HepG2 (cell line): ENCODE measurements around the gene SMAD7. TPM values are rescaled to one million over a fixed set of nuclear protein-coding genes. Genes with fewer than 3 reads are reported as not detected.

Experiments
- ATF1 ChIP-seq: IDR thresholded peaks from 2 replicates; pipeline ENCODE4 v1.6.1; 2016; ENCODE audit warnings: mild to moderate bottlenecking, control low read depth
- BATF2 ChIP-seq: sonication (generic); formaldehyde crosslinking; IDR thresholded peaks from 2 replicates; pipeline ENCODE4 v1.8.0; 2022; ENCODE audit warnings: mild to moderate bottlenecking, missing genetic modification reagents, moderate library complexity
- FOXA1 ChIP-seq, 2 experiments: fragments of 450-650 bp in 1 of 2; sonication (generic) in 1 of 2; formaldehyde crosslinking in 1 of 2; IDR thresholded peaks; 2 replicates each; pipeline versions ENCODE4 v1.4.0 to v1.6.1; 2016 to 2020; ENCODE audit warnings: missing genetic modification reagents in 1 of 2
- FOXK2 ChIP-seq: fragments of 450-650 bp; IDR thresholded peaks from 2 replicates; pipeline ENCODE4 v1.6.1; 2016
- HNRNPLL ChIP-seq: fragments of 200-400 bp; formaldehyde crosslinking; IDR thresholded peaks from 2 replicates; pipeline ENCODE4 v1.6.1; 2017; ENCODE audit warnings: mild to moderate bottlenecking, low read depth, low read length; ENCODE audit not compliant: poor library complexity, severe bottlenecking
- HOXD1 ChIP-seq: sonication (generic); formaldehyde crosslinking; IDR thresholded peaks from 2 replicates; pipeline ENCODE4 v1.5.0; 2020; ENCODE audit warnings: missing genetic modification reagents
- JUNB ChIP-seq: sonication (generic); formaldehyde crosslinking; IDR thresholded peaks from 2 replicates; pipeline ENCODE4 v1.8.0; 2022; ENCODE audit warnings: missing genetic modification reagents, mild to moderate bottlenecking, borderline replicate concordance
- MAF1 ChIP-seq: sonication (generic); formaldehyde crosslinking; IDR thresholded peaks from 2 replicates; pipeline ENCODE4 v1.5.0; 2020; ENCODE audit warnings: missing genetic modification reagents, borderline replicate concordance
- MXD4 ChIP-seq: IDR thresholded peaks from 2 replicates; pipeline ENCODE4 v1.6.1; 2016; ENCODE audit warnings: mild to moderate bottlenecking, missing biosample characterization, missing genetic modification reagents
- NCOA1 ChIP-seq: sonication (generic); formaldehyde crosslinking; IDR thresholded peaks from 2 replicates; pipeline ENCODE4 v1.9.0; 2021; ENCODE audit warnings: missing genetic modification reagents
- NONO ChIP-seq, 2 experiments: fragments of 450-650 bp in 1 of 2; sonication (generic) in 1 of 2; formaldehyde crosslinking in 1 of 2; IDR thresholded peaks in 1 of 2; conservative IDR thresholded peaks in 1 of 2; 2 replicates each; pipeline versions ENCODE4 v1.6.1 to v1.8.0; 2017 to 2022; ENCODE audit warnings: mild to moderate bottlenecking in 1 of 2, missing genetic modification reagents in 1 of 2, moderate library complexity in 1 of 2
- SATB2 ChIP-seq: sonication (generic); formaldehyde crosslinking; IDR thresholded peaks from 2 replicates; pipeline ENCODE4 v1.5.0; 2020; ENCODE audit warnings: missing genetic modification reagents
- SMARCE1 ChIP-seq: fragments of 450-650 bp; IDR thresholded peaks from 2 replicates; pipeline ENCODE4 v1.6.1; 2017; ENCODE audit warnings: borderline replicate concordance
- TBP ChIP-seq: sonication (generic); formaldehyde crosslinking; IDR thresholded peaks from 2 replicates; pipeline ENCODE4 v1.5.0; 2020; ENCODE audit warnings: missing genetic modification reagents
- THAP9 ChIP-seq: sonication (generic); formaldehyde crosslinking; IDR thresholded peaks from 2 replicates; pipeline ENCODE4; 2020; ENCODE audit warnings: missing genetic modification reagents, mild to moderate bottlenecking, borderline replicate concordance
- ZBED4 ChIP-seq: sonication (generic); formaldehyde crosslinking; IDR thresholded peaks from 2 replicates; pipeline ENCODE4 v1.4.0; 2020; ENCODE audit warnings: missing genetic modification reagents, borderline replicate concordance
- ZBTB7A ChIP-seq: sonication (generic); formaldehyde crosslinking; IDR thresholded peaks from 2 replicates; pipeline ENCODE4 v1.8.0; 2022; ENCODE audit warnings: mild to moderate bottlenecking, missing genetic modification reagents
- ZBTB7B ChIP-seq: sonication (generic); formaldehyde crosslinking; IDR thresholded peaks from 2 replicates; pipeline ENCODE4 v1.4.0; 2020; ENCODE audit warnings: missing genetic modification reagents
- ZKSCAN1 ChIP-seq: fragments of 150-350 bp; IDR thresholded peaks from 2 replicates; pipeline ENCODE4 v1.6.1; 2014; ENCODE audit warnings: low read length
- ZNF251 ChIP-seq: sonication (generic); formaldehyde crosslinking; IDR thresholded peaks from 2 replicates; pipeline ENCODE4 v1.9.0; 2021; ENCODE audit warnings: mild to moderate bottlenecking, missing genetic modification reagents
- ZNF367 ChIP-seq: sonication (generic); formaldehyde crosslinking; IDR thresholded peaks from 2 replicates; pipeline ENCODE4 v1.4.0; 2020; ENCODE audit warnings: missing genetic modification reagents, borderline replicate concordance
- ZNF562 ChIP-seq: sonication (generic); formaldehyde crosslinking; IDR thresholded peaks from 2 replicates; pipeline ENCODE4 v1.8.0; 2022; ENCODE audit warnings: missing genetic modification reagents, borderline replicate concordance
- ZNF678 ChIP-seq: sonication (generic); formaldehyde crosslinking; IDR thresholded peaks from 2 replicates; pipeline ENCODE4 v1.4.0; 2020; ENCODE audit warnings: mild to moderate bottlenecking, missing genetic modification reagents
- ZSCAN31 ChIP-seq: sonication (generic); formaldehyde crosslinking; IDR thresholded peaks from 2 replicates; pipeline ENCODE4 v1.5.0; 2020; ENCODE audit warnings: low read depth, mild to moderate bottlenecking, missing genetic modification reagents
- polyA plus RNA-seq, 8 experiments: library from polyadenylated mRNA; depleted of rRNA in 3 of 8; stranded (reverse) in 7 of 8; unstranded in 1 of 8; fragments of >200 nt; fragmentation: Illumina TruSeq in 4 of 8; extraction: Trizol in 4 of 8; gene quantifications; 2 replicates each; pipeline versions ENCODE4 v1.2.1 to v1.2.3, GENCODE V29; 2011 to 2016; ENCODE audit warnings: low read depth in 4 of 8, missing spikeins in 1 of 8, mixed read lengths in 1 of 8; ENCODE audit not compliant: insufficient read depth in 1 of 8
- total RNA-seq, 5 experiments: library from RNA; depleted of rRNA; stranded (reverse); fragments of >200 nt; fragmentation: Illumina TruSeq; extraction: Trizol; gene quantifications; 2 replicates each; pipeline ENCODE4 v1.2.3, GENCODE V29; 2016; ENCODE audit warnings: low read depth in 1 of 5
- TF ChIP-seq, protein P1 (sequence below): sonication (generic); formaldehyde crosslinking; IDR thresholded peaks from 2 replicates; pipeline ENCODE4 v1.4.0; 2020; ENCODE audit warnings: missing genetic modification reagents

SMAD7 gene
- total and polyA plus RNA-seq, 2 of the 13 experiments (the other 11 are each of a cell fraction or from before 2014, with no cell fraction given): 17.4 to 24.7 TPM

- TF ChIP-seq ZBTB7A: peak; percentile 76; the same call in 1 of the 2 replicates
- no peak for TF ChIP-seq ZNF251
- no peak for TF ChIP-seq MXD4 (CRISPR knock-in tag)
- no peak for TF ChIP-seq ZBED4 (CRISPR knock-in tag)
- TF ChIP-seq FOXK2: no peak; the same call in 1 of the 2 replicates
- TF ChIP-seq TBP: no peak
- no peak for TF ChIP-seq FOXA1 (IDR thresholded peaks at IDR 0.05)
- no peak for TF ChIP-seq FOXA1 (CRISPR knock-in tag; IDR thresholded peaks at IDR 0.05)
- TF ChIP-seq HNRNPLL: no peak
- TF ChIP-seq JUNB (CRISPR knock-in tag): no peak
- TF ChIP-seq, protein P1, sequence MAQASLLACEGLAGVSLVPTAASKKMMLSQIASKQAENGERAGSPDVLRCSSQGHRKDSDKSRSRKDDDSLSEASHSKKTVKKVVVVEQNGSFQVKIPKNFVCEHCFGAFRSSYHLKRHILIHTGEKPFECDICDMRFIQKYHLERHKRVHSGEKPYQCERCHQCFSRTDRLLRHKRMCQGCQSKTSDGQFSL (CRISPR knock-in tag): no peak
- TF ChIP-seq ZNF678 (CRISPR knock-in tag): no peak
- no peak for TF ChIP-seq ZKSCAN1
- TF ChIP-seq ZNF562 (CRISPR knock-in tag): no peak
- 0 out of 2 replicates have a peak, but pooled peaks have one; percentile 55 for TF ChIP-seq HOXD1 (CRISPR knock-in tag)
- no peak for TF ChIP-seq BATF2 (CRISPR knock-in tag)
- TF ChIP-seq THAP9: peak; percentile 19; the same call in 1 of the 2 replicates
- TF ChIP-seq NCOA1 (CRISPR knock-in tag): no peak
- no peak for TF ChIP-seq ZNF367 (CRISPR knock-in tag)
- TF ChIP-seq NONO (IDR thresholded peaks at IDR 0.05): no peak
- no peak; the same call in 1 of the 2 replicates for TF ChIP-seq NONO (CRISPR knock-in tag; conservative IDR thresholded peaks at IDR 0.05)
- TF ChIP-seq ZBTB7B (CRISPR knock-in tag): peak; percentile 73; the same call in 1 of the 2 replicates
- TF ChIP-seq SMARCE1: no peak
- TF ChIP-seq SATB2 (CRISPR knock-in tag): no peak
- no peak for TF ChIP-seq ATF1 (CRISPR knock-in tag)
- 0 out of 2 replicates have a peak, but pooled peaks have one; percentile 40 for TF ChIP-seq ZSCAN31 (CRISPR knock-in tag)
- no peak for TF ChIP-seq MAF1 (CRISPR knock-in tag)
Measured at GRCh38 chr18:48926420-48926857, 24.3 kb downstream of the SMAD7 start (continued).
